ENCODE measurements around the gene LAMC1.

- no peak for TF ChIP-seq CTCF (IDR thresholded peaks at IDR 0.05; ENCODE audit: low read depth, low read length)
- no peak for TF ChIP-seq POLR2A (IDR thresholded peaks at IDR 0.05; ENCODE audit: extremely low read depth, insufficient read length)
These were observed 141.7 kb downstream of the LAMC1 start for GRCh38 chr1:183164963-183165362.
